D721Med (cell line): ENCODE results near the gene AFAP1.
A peak's percentile ranks its signal among the peaks of the same experiment; 100 is the strongest.

Experiments used
- DNase-seq: peaks from one replicate; pipeline ENCODE4 v3.0.0; 2011; ENCODE audit warnings: low spot score; ENCODE audit not compliant: insufficient read length
- FAIRE-seq: peaks from 2 replicates; lab custom pipeline; 2011; peaks lifted over from hg19 to GRCh38; lab: Jason Lieb, UNC
- CTCF ChIP-seq: IDR thresholded peaks from 2 replicates; pipeline ENCODE4 v1.5.1; 2012; ENCODE audit warnings: mild to moderate bottlenecking, control low read depth; ENCODE audit not compliant: insufficient read depth; ENCODE audit errors: missing control alignments

Gene AFAP1

GRCh38 chr4:7939377-7940108 lies at the start of gene AFAP1:
Gene AFAP1 (minus strand): TSS chr4:7939861. CDS start chr4:7872078, 67,783 bp downstream.
- no peak for TF ChIP-seq CTCF
- DNase-seq (peak; percentile 97), FAIRE-seq (no peak)

- FAIRE-seq (no peak), DNase-seq (no peak)
- no peak for TF ChIP-seq CTCF
Observed at GRCh38 chr4:7988437-7988836, 48.8 kb upstream of the AFAP1 start.

- TF ChIP-seq CTCF = peak; percentile 96
- DNase-seq = peak; percentile 61
- FAIRE-seq = no peak
Observed at GRCh38 chr4:7987148-7987989, 47.7 kb upstream of the AFAP1 start.

- no peak for DNase-seq
- TF ChIP-seq CTCF = no peak
- FAIRE-seq = no peak
Observed at GRCh38 chr4:7985891-7986441, 46.3 kb upstream of the AFAP1 start.

- DNase-seq (no peak), FAIRE-seq (no peak)
- no peak for TF ChIP-seq CTCF
Observed at GRCh38 chr4:7985072-7985471, 45.4 kb upstream of the AFAP1 start.

GRCh38 chr4:7984286-7984925 lies 44.7 kb upstream of the AFAP1 start:
- DNase-seq (no peak), FAIRE-seq (no peak)
- TF ChIP-seq CTCF = no peak
